ENCODE measurements around the gene SYVN1. TPM values are rescaled to one million over a fixed set of nuclear protein-coding genes. Genes with fewer than 3 reads are reported as not detected.

SYVN1 gene
- total RNA-seq, 1 donor from 2014 or later, result 19.7 TPM

GRCh38 chr11:65134952-65135632, 773 bp upstream of the SYVN1 start:
- no peak for TF ChIP-seq CTCF (IDR thresholded peaks at IDR 0.05; ENCODE audit: insufficient read depth, low read length, severe bottlenecking)
- peaks cover 24% of the 10 kb centered on the region for H3K36me3 ChIP-seq (ENCODE audit: control insufficient read depth, insufficient read depth, low read length)
- H3K4me3 ChIP-seq (ENCODE audit: low read depth, low read length), result peak overlapping the region; percentile 83
- no peaks in the 10 kb centered on the region for H3K27me3 ChIP-seq (ENCODE audit: control insufficient read depth, insufficient read depth, low read length)
- DNase-seq (ENCODE audit: low read depth), result peak; percentile 96
- peak; percentile 90 for FAIRE-seq

- no peaks in the 10 kb centered on the region for H3K27me3 ChIP-seq (ENCODE audit: control insufficient read depth, insufficient read depth, low read length)
- peaks cover 32% of the 10 kb centered on the region for H3K36me3 ChIP-seq (ENCODE audit: control insufficient read depth, insufficient read depth, low read length)
- peak overlapping the region; percentile 83 for H3K4me3 ChIP-seq (ENCODE audit: low read depth, low read length)
- DNase-seq (ENCODE audit: low read depth) (no peak), FAIRE-seq (no peak)
- no peak for TF ChIP-seq CTCF (IDR thresholded peaks at IDR 0.05; ENCODE audit: insufficient read depth, low read length, severe bottlenecking)
These were observed 595 bp downstream of the SYVN1 start for GRCh38 chr11:65133724-65134123.

- Histone ChIP-seq H3K36me3 (ENCODE audit: control insufficient read depth, insufficient read depth, low read length) (peaks cover 37% of the 10 kb centered on the region), H3K4me3 (ENCODE audit: low read depth, low read length) (peak overlapping the region; percentile 83), H3K27me3 (ENCODE audit: control insufficient read depth, insufficient read depth, low read length) (no peaks in the 10 kb centered on the region)
- DNase-seq (ENCODE audit: low read depth), result peak; percentile 62
- no peak for FAIRE-seq
- TF ChIP-seq CTCF (IDR thresholded peaks at IDR 0.05; ENCODE audit: insufficient read depth, low read length, severe bottlenecking), result no peak
These were observed 1.2 kb downstream of the SYVN1 start for GRCh38 chr11:65132988-65133700.

- H3K27me3 ChIP-seq (ENCODE audit: control insufficient read depth, insufficient read depth, low read length), result no peaks in the 10 kb centered on the region
- DNase-seq (ENCODE audit: low read depth), result no peak
- FAIRE-seq, result no peak
- H3K4me3 ChIP-seq (ENCODE audit: low read depth, low read length), result no peak overlapping the region
- H3K36me3 ChIP-seq (ENCODE audit: control insufficient read depth, insufficient read depth, low read length), result peaks cover 40% of the 10 kb centered on the region
- no peak for TF ChIP-seq CTCF (IDR thresholded peaks at IDR 0.05; ENCODE audit: insufficient read depth, low read length, severe bottlenecking)
These were observed 1.9 kb downstream of the SYVN1 start for GRCh38 chr11:65132238-65132987.

GRCh38 chr11:65131895-65132237, 2.5 kb downstream of the SYVN1 start:
- FAIRE-seq (no peak), DNase-seq (ENCODE audit: low read depth) (no peak)
- Histone ChIP-seq H3K27me3 (ENCODE audit: control insufficient read depth, insufficient read depth, low read length) (no peaks in the 10 kb centered on the region), H3K4me3 (ENCODE audit: low read depth, low read length) (no peak overlapping the region), H3K36me3 (ENCODE audit: control insufficient read depth, insufficient read depth, low read length) (peaks cover 41% of the 10 kb centered on the region)
- no peak for TF ChIP-seq CTCF (IDR thresholded peaks at IDR 0.05; ENCODE audit: insufficient read depth, low read length, severe bottlenecking)
